Activated naive CD4-positive, alpha-beta T cell (primary cell): ENCODE results near the gene MTSS2.
"Not testable (repeated sequence)": the region's sequence is repeated elsewhere in the genome, so short reads cannot be mapped to it uniquely, and the experiment has no call there.

Experiments used
- DNase-seq, 4 experiments: peaks; one replicate each; lab custom pipeline; 2025; lab: John Stamatoyannopoulos, UW

The MTSS2 gene

DNA sequence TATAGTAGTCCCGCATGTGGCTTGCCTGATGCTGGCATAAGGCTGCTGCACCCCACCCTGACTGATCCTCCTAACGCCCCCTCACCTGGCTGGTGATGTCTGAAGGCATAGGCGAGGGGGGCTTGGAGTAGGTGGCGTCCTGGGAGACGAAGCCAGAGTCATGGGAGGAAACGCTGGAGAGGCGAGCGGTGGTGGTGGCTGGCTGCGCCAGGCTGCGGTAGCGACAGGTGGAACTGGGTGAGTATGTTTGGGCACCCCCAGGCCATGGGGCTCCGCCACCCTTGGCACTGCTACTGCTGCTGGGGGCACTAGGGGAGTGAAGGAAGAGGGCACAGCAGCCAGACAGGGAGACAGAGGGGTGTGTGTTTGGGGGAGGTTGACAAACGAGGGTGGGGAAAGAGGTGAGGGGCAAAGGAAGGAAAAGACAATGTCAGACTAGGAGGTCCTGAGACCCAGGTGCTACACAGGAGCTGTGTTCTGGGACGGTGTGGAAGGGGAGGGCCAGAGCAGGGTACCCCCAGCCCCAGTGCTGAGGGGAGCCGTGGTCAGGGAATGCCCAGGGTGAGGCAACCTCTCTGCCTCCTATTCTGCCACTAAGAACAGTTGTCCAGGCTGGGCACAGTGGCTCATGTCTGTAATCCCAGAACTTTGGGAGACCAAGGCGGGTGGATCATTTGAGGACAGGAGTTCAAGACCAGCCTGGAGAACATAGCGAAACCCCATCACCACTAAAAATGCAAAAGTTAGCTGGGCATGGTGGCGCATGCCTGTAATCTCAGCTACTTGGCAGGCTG lies 11.4 kb downstream of the MTSS2 start:
- no peak for DNase-seq

- DNase-seq: not testable (repeated sequence)
Measured at GRCh38 chr16:70670938-70671337, 14.9 kb downstream of the MTSS2 start.

DNA sequence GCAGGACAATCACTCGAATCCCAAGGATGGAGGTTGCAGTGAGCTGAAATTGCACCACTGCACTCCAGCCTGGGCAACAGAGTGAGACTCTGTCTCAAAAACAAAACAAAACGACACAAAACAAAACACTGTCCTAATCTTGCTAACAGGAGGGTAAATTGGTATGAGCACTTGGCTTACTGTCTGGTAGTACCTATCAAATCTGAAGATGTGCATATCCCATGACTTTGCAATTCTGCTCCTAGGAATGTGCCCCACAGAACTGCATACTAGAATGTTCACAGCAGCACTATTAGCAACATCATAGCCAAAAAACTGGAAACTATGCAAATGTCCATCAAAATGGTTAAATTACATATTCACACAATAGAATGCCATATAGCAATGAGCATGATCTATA lies 15.7 kb downstream of the MTSS2 start:
- DNase-seq: no peak

- DNase-seq: no peak
Measured at GRCh38 chr16:70665806-70666735, 19.8 kb downstream of the MTSS2 start.

- DNase-seq: no peak
Measured at GRCh38 chr16:70665113-70665694, 20.6 kb downstream of the MTSS2 start.

DNA sequence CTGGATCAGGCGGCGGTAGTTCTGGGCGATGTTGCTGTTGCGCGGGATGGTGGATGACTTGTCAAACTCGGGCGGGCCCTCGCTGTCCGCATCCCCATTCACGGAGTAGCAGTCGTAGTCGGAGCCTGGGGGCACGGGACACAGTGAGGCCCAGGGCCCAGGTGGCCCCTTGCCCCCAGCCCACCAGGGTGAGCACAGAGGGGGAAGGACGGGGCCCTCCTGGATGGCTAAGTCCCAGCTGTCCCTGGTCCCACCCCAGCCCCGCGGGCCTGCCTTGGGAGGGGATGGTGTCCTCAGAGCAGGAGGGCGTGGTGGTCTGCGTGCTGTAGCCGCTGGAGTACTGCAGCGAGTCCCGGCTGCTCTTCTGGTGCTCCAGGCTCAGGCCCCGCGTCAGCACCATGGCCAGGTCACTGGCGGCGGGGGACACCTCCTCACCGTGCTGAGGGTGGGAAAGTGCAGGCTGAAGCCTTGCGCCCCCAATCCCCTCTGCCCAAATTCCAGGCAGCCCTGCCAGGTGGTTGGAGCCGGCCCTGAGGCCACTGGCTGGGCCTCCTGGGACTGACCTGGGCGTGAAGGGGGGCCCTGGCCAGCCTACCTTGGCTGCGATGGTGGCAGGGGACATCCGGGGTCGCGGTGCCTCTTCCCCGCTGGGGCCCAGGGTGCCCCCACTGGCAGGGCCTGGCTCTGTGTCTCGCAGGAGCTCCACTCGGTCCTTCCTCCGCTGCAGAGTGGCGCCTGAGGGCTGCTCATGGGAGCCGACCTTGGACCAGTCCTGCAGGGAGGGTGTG lies 21.3 kb downstream of the MTSS2 start:
- DNase-seq: no peak

- DNase-seq: no peak
Measured at GRCh38 chr16:70663524-70664324, 22.1 kb downstream of the MTSS2 start.

- DNase-seq: no peak
Measured at GRCh38 chr16:70662991-70663523, 22.8 kb downstream of the MTSS2 start.

- no peak for DNase-seq
Measured at GRCh38 chr16:70661918-70662641, 23.8 kb downstream of the MTSS2 start.

DNA sequence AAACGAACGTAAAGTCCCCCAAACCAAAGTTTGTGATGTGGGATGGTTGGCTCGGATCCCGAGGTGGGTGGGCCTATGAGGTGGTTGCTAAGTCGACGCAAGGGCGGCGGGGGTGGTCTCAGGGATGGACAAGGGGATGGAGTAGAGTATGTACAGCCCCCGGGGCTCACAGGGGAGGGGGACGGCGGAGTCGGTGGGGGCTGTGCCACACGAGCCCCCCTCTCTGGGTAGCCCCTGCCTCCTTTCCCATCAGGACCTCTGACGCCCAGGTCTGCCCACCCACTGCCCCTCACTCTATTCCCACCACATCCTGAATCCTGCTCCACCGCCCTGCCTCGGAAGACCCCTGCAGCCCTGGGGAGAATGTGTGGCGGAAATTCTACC lies 24.3 kb downstream of the MTSS2 start:
- DNase-seq: no peak

- DNase-seq: no peak
Measured at GRCh38 chr16:70660672-70661350, 25.0 kb downstream of the MTSS2 start.

GRCh38 chr16:70659953-70660671 lies 25.7 kb downstream of the MTSS2 start:
- no peak for DNase-seq

GRCh38 chr16:70659546-70659945 lies 26.3 kb downstream of the MTSS2 start:
- DNase-seq: no peak

GRCh38 chr16:70658921-70659320 lies 26.9 kb downstream of the MTSS2 start:
- DNase-seq: no peak

GRCh38 chr16:70657956-70658355 lies 27.9 kb downstream of the MTSS2 start:
- DNase-seq: no peak

DNA sequence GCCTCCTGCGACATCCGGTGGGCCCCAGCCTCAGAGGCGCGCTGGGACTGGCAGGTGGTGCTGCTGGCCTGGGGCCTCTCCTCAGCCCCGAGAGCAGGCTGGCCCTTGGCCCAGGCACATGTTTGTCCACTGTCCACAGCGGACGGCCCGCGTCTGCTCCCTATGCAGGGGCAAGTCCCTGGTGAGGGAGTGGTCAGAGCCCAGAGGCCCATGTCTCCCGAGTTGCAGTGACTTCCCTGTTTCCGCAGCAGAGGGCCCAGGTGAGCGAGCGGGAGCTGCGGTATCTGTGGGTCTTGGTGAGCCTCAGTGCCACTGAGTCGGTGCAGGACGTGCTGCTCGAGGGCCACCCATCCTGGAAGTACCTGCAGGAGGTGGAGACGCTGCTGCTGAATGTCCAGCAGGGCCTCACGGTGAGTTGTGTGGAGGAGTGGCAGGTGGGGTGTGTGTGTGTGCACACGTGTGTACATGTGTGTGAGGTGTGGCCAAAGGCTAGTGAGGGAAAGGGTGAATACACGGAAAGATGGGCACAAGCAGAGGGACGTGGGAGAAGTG lies 29.1 kb downstream of the MTSS2 start:
- no peak for DNase-seq

GRCh38 chr16:70656065-70656711 lies 29.7 kb downstream of the MTSS2 start:
- DNase-seq: no peak
